OCI-LY1 (cell line): ENCODE measurements around the gene KANK3.

Experiments
- H2AFZ ChIP-seq: fragments of 200-600 bp; sonication (generic), shearing (Covaris generic); 2 replicates; pipeline ENCODE4 v1.6.0; 2014; ENCODE audit warnings: antibody characterized with exemption, mild to moderate bottlenecking, low read length
- H3F3A ChIP-seq: fragments of 200-600 bp; sonication (generic), shearing (Covaris generic); 2 replicates; pipeline ENCODE4 v1.6.0; 2014; ENCODE audit warnings: mild to moderate bottlenecking, antibody characterized with exemption, low read length, moderate library complexity; ENCODE audit not compliant: insufficient read depth
- H3K27ac ChIP-seq: fragments of 200-600 bp; sonication (generic); 2 replicates; pipeline ENCODE4 v1.5.1; 2014; ENCODE audit warnings: low read length, mixed run types, mild to moderate bottlenecking, low read depth; ENCODE audit not compliant: poor library complexity, severe bottlenecking
- H3K27me3 ChIP-seq: fragments of 200-600 bp; sonication (generic); 2 replicates; pipeline ENCODE4 v1.6.0; 2014; ENCODE audit warnings: antibody characterized with exemption, mild to moderate bottlenecking, low read length, moderate library complexity; ENCODE audit not compliant: insufficient read depth
- H3K36me3 ChIP-seq: fragments of 200-600 bp; sonication (generic); 2 replicates; pipeline ENCODE4 v1.6.1; 2014; ENCODE audit warnings: mild to moderate bottlenecking, antibody characterized with exemption, low read length, moderate library complexity, mixed read lengths; ENCODE audit not compliant: insufficient read depth
- H3K4me1 ChIP-seq: fragments of 200-600 bp; sonication (generic); 2 replicates; pipeline ENCODE4 v1.5.1; 2014; ENCODE audit warnings: mild to moderate bottlenecking, low read length, moderate library complexity; ENCODE audit not compliant: insufficient read depth, severe bottlenecking
- H3K4me2 ChIP-seq: fragments of 200-600 bp; sonication (generic), shearing (Covaris generic); 2 replicates; pipeline ENCODE4 v1.6.1; 2014; ENCODE audit warnings: low read length
- H3K4me3 ChIP-seq: fragments of 200-600 bp; sonication (generic); 2 replicates; pipeline ENCODE4 v1.5.1; 2014; ENCODE audit warnings: low read length, low read depth, mild to moderate bottlenecking, mixed read lengths; ENCODE audit not compliant: poor library complexity, severe bottlenecking
- H3K79me2 ChIP-seq: fragments of 200-600 bp; shearing (Covaris generic); 2 replicates; pipeline ENCODE4 v1.6.1; 2016; ENCODE audit warnings: mixed run types, low read length, mixed read lengths; ENCODE audit not compliant: insufficient read depth
- H3K9ac ChIP-seq: fragments of 200-600 bp; sonication (generic), shearing (Covaris generic); 2 replicates; pipeline ENCODE4 v1.6.1; 2014; ENCODE audit warnings: mild to moderate bottlenecking, low read length, mixed read lengths
- H3K9me2 ChIP-seq: fragments of 200-600 bp; sonication (generic), shearing (Covaris generic); 2 replicates; pipeline ENCODE4 v1.6.1; 2014; ENCODE audit warnings: low read depth, mild to moderate bottlenecking, low read length, mixed read lengths
- H3K9me3 ChIP-seq: fragments of 200-600 bp; shearing (Covaris generic); 2 replicates; pipeline ENCODE4 v1.6.1; 2014; ENCODE audit warnings: low read length, mixed read lengths
- H4K20me1 ChIP-seq: fragments of 200-600 bp; sonication (generic), shearing (Covaris generic); 2 replicates; pipeline ENCODE4 v1.6.0; 2016; ENCODE audit warnings: mild to moderate bottlenecking, low read length; ENCODE audit not compliant: insufficient read depth
- EZH2 ChIP-seq: fragments of 200-600 bp; sonication (generic), shearing (Covaris generic); IDR thresholded peaks from 2 replicates; pipeline ENCODE4 v1.8.0; 2017; ENCODE audit warnings: borderline replicate concordance, mixed run types, mild to moderate bottlenecking, antibody characterized with exemption, low read length, moderate library complexity, mixed read lengths
- TF ChIP-seq, protein P1 (sequence below): fragments of 200-600 bp; sonication (generic), shearing (Covaris generic); IDR thresholded peaks from 2 replicates; pipeline ENCODE4 v1.5.1; 2017; ENCODE audit warnings: mild to moderate bottlenecking, antibody characterized with exemption, low read length, moderate library complexity, mixed read lengths

KANK3 gene

DNA sequence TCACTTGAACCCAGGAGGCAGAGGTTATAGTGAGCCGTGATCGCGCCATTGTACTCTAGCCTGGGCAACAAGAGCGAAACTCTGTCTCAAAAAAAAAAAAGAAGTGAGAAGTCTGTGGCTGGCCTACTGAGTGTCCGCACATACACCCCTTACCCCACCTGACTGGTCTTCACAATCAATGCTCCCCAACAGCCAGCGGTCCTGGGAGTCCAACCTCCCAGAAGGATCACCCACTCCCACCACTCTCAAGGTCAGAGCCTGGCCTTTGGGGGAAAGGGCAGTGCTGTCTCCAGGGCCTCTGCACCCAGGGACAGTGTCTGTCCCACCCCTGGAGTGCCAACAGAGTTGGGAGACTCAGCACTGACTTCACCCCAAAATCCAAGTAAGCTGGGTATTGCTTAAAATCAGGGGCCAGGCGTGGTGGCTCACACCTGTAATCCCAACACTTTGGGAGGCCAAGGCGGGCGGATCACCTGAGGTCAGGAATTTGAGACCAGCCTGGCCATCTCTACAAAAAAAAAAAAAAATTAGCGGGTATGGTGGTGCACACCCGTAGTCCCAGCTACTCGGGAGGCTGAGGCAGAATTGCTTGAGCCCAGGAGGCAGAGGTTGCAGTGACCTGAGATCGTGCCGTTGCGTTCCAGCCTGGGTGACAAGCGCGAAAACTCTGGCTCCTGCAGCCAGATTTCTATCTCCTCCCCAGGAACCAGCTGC, 32.6 kb downstream of the KANK3 start:
- Histone ChIP-seq H2AFZ (no peak overlapping the region), H3K27ac (no peak overlapping the region), H3K36me3 (peaks cover 63% of the 10 kb centered on the region), H3K4me2 (no peak overlapping the region), H3K4me1 (peaks cover 22% of the 10 kb centered on the region), H3K9ac (no peak overlapping the region), H3K79me2 (no peaks in the 10 kb centered on the region; the same call in 1 of the 2 replicates), H3K4me3 (no peak overlapping the region), H3F3A (no peaks in the 10 kb centered on the region), H3K9me2 (no peaks in the 10 kb centered on the region), H3K9me3 (no peaks in the 10 kb centered on the region), H3K27me3 (no peaks in the 10 kb centered on the region), H4K20me1 (no peaks in the 10 kb centered on the region)
- TF ChIP-seq, protein P1, sequence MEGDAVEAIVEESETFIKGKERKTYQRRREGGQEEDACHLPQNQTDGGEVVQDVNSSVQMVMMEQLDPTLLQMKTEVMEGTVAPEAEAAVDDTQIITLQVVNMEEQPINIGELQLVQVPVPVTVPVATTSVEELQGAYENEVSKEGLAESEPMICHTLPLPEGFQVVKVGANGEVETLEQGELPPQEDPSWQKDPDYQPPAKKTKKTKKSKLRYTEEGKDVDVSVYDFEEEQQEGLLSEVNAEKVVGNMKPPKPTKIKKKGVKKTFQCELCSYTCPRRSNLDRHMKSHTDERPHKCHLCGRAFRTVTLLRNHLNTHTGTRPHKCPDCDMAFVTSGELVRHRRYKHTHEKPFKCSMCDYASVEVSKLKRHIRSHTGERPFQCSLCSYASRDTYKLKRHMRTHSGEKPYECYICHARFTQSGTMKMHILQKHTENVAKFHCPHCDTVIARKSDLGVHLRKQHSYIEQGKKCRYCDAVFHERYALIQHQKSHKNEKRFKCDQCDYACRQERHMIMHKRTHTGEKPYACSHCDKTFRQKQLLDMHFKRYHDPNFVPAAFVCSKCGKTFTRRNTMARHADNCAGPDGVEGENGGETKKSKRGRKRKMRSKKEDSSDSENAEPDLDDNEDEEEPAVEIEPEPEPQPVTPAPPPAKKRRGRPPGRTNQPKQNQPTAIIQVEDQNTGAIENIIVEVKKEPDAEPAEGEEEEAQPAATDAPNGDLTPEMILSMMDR = no peak
- TF ChIP-seq EZH2 = no peak

DNA sequence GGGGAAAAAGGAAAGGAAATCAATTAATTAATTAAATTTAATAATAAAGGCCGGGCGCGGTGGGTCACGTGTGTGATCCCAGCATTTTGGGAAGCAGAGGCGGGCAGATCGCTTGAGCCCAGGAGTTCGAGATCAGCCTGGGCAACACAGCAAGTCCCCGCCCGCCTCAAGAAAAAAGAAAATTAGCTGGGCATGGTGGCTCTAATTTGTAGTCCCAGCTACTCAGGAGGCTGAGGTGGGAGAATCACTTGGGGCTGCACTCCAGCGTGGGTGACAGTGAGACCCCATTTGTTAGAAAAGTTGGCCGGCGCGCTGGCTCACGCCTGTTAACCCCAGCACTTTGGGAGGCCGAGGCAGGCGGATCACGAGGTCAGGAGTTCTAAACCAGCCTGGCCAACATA, 34.2 kb downstream of the KANK3 start:
- TF ChIP-seq, protein P1 = no peak
- no peak for TF ChIP-seq EZH2
- no peaks in the 10 kb centered on the region for H4K20me1 ChIP-seq
- no peak overlapping the region for H2AFZ ChIP-seq
- H3K4me3 ChIP-seq = peak overlapping the region; percentile 70
- H3K4me2 ChIP-seq = peak overlapping the region; percentile 91
- no peaks in the 10 kb centered on the region for H3K9me2 ChIP-seq
- H3K27ac ChIP-seq = no peak overlapping the region
- no peaks in the 10 kb centered on the region for H3K27me3 ChIP-seq
- peaks cover 22% of the 10 kb centered on the region for H3K4me1 ChIP-seq
- H3K79me2 ChIP-seq = no peaks in the 10 kb centered on the region; the same call in 1 of the 2 replicates
- peak overlapping the region; percentile 84 for H3K9ac ChIP-seq
- H3K36me3 ChIP-seq = peaks cover 59% of the 10 kb centered on the region
- no peaks in the 10 kb centered on the region for H3F3A ChIP-seq
- no peaks in the 10 kb centered on the region for H3K9me3 ChIP-seq

DNA sequence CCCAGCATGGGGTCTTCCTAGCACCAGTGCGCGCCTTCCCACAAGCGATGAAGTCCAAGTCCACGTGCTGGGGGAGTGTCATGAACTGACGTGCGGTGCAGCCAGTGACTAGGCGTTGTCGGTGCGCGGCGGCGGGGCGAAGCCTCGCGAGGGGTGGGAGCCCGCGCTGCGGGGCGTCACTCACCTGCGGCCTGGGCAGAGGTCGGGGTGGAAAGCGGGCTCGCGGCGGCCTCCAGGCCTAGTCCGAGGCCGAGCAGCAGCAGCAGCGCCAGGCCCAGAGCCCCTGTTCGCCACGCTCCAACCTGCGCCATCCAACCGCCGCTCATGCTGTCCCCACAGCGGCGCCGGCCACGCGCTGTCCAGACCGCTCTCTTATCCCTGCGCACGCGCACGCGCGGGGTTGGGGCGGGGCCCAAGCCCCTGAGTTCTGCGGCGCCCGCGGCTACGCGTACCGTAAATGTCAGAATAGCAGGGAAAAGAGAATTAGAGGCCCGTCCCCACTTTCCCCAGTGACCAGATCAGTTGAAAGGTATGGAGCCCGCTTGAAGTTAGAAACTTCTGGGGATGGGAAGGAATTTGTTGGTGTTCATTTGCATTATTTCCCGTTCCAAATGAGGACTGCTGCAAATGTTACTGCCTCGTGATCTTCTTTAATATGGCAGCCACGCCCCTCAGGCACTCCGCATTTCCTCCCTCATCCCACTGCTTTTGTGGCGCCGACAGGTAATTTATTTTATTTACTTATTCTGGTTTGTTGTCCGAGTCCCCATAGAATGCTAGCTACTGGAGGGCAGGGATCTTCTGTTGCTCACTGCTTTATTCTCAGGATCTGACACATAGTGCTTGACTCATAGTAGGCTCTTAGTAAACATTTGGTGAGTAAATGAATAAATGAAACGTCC, 34.8 kb downstream of the KANK3 start, which contains the start of gene CD320:
Gene CD320, minus strand, starts transcription at position 394 of the 902 bp plus-strand sequence. Its CDS starts 68 bp downstream, at position 326.
- no peaks in the 10 kb centered on the region; the same call in 1 of the 2 replicates for H3K79me2 ChIP-seq
- H3K4me2 ChIP-seq = peak within 1 kb of the TSS; percentile 91
- no peaks in the 10 kb centered on the region for H4K20me1 ChIP-seq
- H2AFZ ChIP-seq = no peak within 1 kb of the TSS
- H3K36me3 ChIP-seq = peaks cover 59% of the 10 kb centered on the region
- H3K9me2 ChIP-seq = no peaks in the 10 kb centered on the region
- peak within 1 kb of the TSS; percentile 42 for H3K27ac ChIP-seq
- peak within 1 kb of the TSS; percentile 70 for H3K4me3 ChIP-seq
- H3K27me3 ChIP-seq = no peaks in the 10 kb centered on the region
- no peaks in the 10 kb centered on the region for H3F3A ChIP-seq
- TF ChIP-seq, protein P1 = no peak
- no peak for TF ChIP-seq EZH2
- H3K4me1 ChIP-seq = peaks cover 22% of the 10 kb centered on the region
- H3K9me3 ChIP-seq = no peaks in the 10 kb centered on the region
- peak within 1 kb of the TSS; percentile 84 for H3K9ac ChIP-seq
